OCI-M2 (cell line): ENCODE measurements around the gene NAA10.

Source experiments
- DNase-seq: peaks from one replicate; lab custom pipeline; 2025; ENCODE audit not compliant: unreplicated experiment; lab: John Stamatoyannopoulos, UW

Gene NAA10

GRCh38 chrX:153885968-153886903 lies 48.6 kb downstream of the NAA10 start, which contains the start of gene L1CAM:
TSS of gene L1CAM (minus strand) at chrX:153886173. CDS start at chrX:153875836, 10,337 bp downstream.
- no peak for DNase-seq

GRCh38 chrX:153885208-153885787 lies 49.5 kb downstream of the NAA10 start:
- DNase-seq, result no peak

- DNase-seq, result no peak
Observed at GRCh38 chrX:153884590-153884989, 50.2 kb downstream of the NAA10 start.

- no peak for DNase-seq
Observed at GRCh38 chrX:153884136-153884535, 50.7 kb downstream of the NAA10 start.

- DNase-seq, result no peak
Observed at GRCh38 chrX:153883163-153883843, 51.5 kb downstream of the NAA10 start.

GRCh38 chrX:153882557-153882956 lies 52.3 kb downstream of the NAA10 start:
- no peak for DNase-seq

GRCh38 chrX:153882086-153882498 lies 52.7 kb downstream of the NAA10 start:
- no peak for DNase-seq

- DNase-seq, result no peak
Observed at GRCh38 chrX:153881281-153881680, 53.6 kb downstream of the NAA10 start.

- DNase-seq, result no peak
Observed at GRCh38 chrX:153880440-153880815, 54.4 kb downstream of the NAA10 start.

- DNase-seq, result no peak
Observed at GRCh38 chrX:153879741-153880439, 54.9 kb downstream of the NAA10 start.
